Urothelium cell line (cell line): ENCODE data around the gene UGT1A9.

Experiments
- DNase-seq: peaks from one replicate; pipeline ENCODE4 v3.0.0; 2011; ENCODE audit warnings: low spot score, mixed read lengths
- FAIRE-seq: peaks from 2 replicates; lab custom pipeline; 2011; peaks lifted over from hg19 to GRCh38; lab: Jason Lieb, UNC

Gene UGT1A9

DNA sequence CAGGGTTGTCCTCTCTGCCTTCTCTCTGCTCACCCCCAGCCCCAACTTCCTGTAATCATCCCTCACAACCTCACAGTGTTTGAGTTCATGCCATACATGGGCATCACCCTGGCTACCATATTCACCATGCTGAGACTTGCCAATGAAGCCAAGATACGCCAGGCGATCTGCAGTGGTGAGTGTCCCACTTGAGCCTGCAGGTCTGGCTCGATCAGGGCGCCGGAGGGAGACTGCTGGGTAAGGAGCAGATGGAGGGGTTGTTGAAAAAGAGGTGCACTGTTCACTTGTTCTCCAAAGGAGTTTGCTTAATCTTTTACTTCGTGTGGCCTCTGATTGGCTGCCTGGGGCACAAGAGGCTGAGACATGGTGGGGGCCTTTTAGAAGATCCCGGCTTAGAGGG is 121.0 kb downstream of the UGT1A9 start:
- DNase-seq (no peak), FAIRE-seq (no peak)

DNA sequence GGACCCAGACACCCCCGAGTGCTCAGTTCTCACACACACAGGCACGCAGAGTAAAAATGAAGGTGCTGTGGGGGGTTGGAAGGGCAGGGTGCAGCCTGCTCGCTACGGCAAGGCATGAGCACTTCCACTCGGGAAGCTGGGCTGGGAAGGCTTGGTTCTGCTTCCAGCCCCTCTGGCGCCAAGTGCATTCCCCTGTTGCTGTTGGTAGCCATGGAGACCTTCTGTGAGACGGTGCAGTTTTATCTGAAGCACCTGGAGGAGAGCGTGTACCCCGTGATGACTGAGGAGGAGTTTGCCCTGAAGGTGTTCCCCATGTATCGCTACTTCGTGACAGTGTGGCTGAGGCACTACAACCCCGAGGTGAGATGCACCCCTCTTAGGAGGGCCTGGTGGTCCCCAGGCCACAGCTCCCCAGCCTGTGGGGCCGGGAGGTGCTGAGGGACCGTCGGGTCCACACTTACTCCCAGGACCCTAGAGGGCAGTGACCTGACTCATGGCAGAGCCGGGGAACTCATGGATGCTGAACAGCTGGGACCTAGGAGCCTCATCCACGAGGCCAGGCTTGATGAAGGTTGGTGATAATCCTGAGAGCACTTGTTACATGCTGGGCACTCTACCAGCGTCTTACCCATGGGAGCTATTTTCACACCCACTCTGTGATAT is 121.9 kb downstream of the UGT1A9 start:
- no peak for DNase-seq
- no peak for FAIRE-seq

DNA sequence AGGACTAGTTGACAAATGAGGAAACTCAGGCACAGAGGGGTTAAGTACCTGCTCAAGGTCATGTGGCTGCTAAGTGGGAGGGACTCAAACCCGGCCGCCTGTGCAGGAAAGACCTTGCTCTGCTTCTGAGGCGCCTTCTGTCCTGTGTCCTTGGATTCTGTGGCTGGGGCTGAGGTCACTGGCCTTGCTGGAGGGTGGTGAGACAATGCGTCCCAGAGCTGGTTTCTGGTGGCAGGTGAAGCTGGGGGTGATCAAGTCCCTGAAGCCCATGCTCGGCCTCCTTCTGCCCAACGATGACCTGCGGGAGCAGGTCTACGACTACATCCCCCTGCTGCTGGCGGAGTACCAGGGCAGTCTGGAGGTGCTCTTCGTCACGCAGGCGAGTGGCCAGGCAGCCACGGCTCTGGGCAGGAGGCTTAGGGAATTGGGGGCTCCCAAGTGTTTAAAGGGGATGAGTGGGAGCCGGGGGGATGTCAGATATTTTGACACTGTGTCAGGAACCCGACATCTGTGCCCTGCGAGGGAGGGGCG is 122.5 kb downstream of the UGT1A9 start:
- FAIRE-seq (no peak), DNase-seq (no peak)

DNA sequence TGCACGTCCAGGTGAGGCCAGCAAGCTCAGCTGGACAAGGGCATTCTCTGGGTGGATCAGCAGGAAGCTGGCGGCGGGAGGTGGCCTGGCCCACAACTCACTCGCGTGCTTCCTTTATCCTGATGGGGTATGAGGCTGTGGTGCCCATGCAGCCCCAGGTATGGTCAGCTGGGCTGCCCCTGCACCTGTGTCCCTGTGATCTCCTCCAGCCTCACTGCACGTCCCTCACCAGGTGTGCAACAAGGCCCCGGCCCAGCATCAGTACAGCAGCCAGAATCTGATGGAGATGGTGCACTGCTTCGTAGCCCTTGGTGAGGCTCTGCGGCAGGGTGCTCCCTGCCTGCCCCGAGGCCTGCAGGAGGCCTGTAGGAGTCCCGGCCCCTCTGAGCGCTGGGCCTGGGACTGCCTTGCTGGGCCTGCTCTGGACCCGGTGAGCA is 124.1 kb downstream of the UGT1A9 start:
- FAIRE-seq (no peak), DNase-seq (no peak)

DNA sequence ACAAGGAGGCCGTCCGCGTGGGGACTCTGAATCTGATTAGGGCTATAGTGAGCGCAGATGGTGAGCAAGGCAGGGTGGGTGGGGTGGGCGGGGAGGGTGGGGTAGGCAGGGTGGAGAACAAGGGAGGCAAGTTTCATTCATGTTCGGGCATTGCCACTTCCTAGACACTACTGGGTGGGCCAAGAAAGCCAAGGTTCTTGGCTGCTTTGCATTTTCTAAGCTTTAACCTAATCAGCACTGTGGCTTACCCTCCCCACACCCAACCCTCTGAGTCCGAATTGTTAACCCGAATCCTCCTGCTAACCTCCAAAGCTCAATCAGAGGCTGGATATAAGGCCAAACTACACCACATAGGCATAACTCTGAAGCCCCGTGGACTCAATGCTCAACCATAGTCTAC is 124.6 kb downstream of the UGT1A9 start:
- FAIRE-seq, result no peak
- DNase-seq, result no peak

DNA sequence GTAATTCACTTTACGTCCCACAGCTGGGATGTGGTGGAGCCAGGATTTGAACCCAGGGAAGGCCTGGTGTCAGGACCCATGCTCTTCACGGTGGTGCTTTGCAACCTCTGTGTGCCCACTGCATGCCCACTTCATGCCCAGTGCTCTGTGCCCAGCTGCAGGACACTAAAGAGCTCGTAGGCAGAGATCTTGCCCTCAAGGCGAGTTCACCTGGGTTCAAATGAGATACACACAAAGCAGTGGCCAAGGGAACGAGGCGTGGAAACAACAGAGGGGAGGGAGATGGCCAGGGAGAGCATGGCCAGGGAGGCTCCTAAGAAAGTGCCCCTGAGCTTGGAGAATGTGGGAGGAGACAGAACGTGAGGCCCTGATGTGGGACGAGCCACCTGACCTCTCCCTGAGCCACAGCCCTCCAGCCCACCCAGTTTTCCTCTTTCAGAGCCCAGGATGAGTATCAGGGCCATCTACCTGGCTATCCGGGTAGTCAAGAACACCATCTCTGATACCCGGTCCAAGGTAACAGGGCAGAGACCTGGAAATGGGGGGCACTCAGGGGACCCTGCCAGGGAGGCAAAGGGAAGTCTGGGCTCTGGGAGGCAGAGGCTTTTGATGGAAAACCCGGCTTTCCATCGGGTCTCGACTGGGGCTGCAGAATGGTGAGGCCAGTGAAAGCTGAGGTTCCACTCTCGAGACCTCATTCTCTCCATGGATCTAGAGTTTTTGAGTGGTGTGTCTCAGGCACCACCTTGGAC is 126.8 kb downstream of the UGT1A9 start:
- FAIRE-seq (no peak), DNase-seq (no peak)

DNA sequence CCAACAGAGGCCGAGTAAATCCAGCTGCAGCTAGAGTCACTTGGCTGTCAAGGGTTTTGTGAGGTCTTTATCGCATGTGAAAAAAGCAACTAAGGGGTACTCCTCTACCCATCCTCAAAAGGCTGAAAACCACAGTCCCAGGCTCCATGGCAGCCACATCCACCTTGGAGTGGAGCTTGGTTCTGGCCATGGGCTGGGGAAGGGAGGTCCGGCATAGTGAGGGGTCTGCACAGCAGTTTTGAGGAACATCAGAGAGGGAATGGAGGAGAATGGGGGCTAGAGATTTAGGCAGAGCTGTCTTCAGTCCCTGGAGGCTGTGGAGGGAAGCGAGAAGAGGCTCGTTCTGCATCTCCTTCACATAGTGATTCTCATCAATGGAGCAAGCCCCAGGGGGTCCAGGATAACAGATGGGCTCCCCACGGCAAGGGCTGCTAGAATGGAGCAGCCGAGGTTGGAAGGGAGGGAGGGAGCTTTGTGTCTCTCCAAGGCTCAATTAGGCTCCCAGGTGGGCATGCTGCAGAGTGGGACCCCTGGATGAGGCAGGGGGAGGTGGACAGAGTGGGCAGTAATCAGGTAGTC is 127.5 kb downstream of the UGT1A9 start:
- FAIRE-seq, result no peak
- DNase-seq, result no peak

DNA sequence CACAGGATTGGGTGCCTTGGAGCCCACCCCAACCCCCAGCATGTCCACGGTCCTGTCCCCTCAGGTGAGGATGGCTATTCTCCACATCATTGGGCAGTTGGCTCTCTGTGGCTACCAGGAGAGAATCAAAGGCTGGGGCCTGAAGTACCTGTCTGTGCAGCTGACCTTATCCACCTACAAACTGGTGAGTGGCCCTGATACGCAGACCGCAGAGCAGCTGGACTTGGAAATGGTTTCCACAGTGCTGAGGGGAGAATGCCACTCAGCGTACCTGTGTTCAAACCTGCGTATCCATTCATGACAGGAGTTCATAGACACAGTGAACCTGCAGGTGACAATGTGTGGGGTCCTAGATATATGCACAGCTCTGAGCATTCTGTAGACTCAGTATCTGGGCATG is 128.0 kb downstream of the UGT1A9 start:
- no peak for DNase-seq
- no peak for FAIRE-seq

DNA sequence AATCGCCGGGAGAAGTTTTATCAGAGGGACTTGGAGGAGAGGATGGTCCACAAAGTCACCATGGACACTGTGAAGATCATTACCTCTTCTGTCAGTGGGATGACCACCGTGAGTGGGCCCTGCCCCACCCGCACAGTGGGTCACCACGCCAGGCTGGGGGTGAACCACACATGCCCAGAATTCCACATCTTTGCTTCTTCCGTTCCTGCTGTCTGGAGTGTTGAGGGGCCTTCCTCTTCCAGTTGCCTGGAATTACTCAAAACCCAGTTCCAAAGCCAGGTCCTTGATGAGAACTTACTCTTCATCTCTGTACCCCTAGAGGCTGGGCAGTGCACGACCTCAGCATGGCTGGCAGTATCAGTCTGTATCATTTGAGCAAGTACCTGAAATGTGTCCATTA is 128.5 kb downstream of the UGT1A9 start:
- DNase-seq, result no peak
- no peak for FAIRE-seq

DNA sequence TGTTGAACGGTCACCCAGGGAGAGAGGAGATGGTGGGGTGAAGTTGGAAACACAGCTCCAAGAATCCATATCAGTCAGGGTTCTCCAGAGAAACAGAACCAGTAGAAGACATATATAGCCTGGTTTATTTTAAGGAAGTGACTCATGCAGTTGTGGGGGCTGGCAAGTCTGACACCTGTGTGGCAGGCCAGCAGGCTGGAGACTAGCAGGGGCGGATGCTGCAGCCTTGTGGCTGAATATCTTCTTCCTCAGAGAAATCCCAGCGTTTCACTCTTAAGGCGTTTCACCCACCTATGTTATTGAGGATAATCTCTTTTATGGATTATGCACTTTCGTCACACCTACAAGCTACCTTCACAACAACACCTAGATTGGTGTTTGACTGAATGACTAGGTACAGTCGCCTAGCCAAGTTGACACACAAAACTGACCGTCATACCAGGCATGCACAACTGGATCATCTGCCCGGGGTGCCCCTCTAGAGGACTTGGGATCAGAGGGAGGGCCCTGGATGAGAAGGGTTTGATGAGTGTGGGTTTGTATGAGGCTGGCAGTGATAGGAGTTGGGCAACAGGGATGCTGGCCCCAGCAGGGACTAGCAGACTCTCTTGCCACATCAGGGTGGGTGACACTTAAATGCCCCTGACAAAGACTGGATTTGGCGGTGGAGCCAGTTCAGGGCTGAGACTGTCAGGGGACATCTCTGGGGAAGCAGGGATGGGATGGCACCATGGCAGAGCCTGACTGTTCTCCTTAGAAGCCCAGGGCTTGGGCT is 129.8 kb downstream of the UGT1A9 start:
- FAIRE-seq (no peak), DNase-seq (peak; percentile 79)

DNA sequence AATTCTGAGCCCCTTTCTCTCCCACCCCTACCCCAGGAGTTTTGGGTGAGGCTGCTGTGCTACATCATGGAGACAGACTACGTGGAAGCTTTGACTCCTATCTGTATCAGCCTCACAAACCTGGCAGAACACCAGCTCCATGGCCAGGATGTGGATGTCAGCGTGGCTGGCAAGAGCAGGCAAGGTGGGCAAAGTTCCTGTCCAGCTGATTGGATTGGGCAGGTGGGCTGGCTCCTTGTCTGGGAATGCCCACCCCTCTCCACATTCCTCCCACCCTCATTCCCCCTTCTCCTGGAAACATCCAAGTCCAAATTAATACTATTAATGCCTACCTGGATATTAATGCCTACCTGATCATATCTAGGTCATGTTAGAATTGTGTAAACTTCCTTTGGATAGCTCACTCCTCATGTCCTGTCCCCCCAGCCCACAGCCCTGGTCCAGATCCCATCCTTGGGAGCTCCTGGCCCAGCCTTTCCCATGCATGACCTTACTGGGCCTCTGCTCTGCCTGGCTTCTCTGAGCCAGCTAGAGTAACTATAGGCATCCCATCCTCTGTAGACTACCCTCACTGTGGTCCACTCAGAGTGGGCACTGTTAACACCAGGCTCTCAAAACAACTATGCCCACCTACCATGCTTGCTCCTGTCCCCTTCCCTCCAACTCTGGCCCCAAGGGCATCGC is 130.6 kb downstream of the UGT1A9 start:
- DNase-seq (no peak), FAIRE-seq (no peak)

DNA sequence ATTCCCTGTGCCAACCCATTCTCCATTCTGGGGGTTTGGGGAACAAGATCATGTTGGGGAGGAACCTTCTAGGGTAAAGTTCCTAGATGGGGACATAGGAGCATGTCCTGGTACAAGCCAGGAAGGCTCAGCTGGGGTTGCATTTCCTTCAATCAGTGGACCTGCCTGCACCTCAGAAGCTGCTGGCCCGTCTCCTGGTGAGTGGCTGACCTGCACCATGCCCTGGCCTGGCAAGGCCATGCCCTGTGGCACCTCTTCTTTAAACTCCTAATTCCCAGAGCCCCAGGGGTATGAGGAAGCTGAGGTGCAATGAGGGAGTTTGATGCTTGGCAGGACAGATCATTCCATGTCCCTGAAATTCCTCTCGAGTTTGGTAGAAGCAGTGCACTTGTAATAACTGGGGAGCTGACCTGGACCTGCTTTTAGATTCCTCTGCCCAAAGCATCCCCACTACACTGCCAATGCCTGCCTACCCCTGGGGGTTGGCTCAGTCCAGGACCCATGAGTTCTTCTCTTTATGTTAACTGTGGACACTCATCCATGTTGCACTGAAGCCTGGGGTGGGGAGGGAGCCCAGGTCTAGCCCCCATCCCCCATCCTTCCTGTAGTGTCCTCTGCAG is 131.7 kb downstream of the UGT1A9 start:
- FAIRE-seq, result no peak
- DNase-seq, result no peak

DNA sequence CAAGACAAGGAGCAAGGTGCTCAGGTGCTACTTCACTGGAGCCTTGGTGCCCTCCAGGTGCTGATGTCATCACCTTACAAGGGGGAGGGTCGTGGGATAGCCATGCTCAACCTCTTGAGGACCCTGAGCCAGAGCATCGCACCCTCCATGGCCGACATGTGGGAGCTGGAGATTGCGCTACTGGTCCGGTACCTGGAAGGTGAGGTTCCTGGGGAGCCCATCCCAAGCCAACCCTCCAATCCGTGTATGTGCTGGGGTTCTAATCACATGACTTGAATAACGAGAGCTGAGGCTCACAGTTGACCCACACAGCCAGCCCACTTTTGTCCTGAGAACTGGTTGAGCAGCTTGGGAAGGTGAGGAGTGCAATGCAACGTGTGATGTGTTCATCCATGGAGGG is 132.3 kb downstream of the UGT1A9 start:
- FAIRE-seq, result no peak

DNA sequence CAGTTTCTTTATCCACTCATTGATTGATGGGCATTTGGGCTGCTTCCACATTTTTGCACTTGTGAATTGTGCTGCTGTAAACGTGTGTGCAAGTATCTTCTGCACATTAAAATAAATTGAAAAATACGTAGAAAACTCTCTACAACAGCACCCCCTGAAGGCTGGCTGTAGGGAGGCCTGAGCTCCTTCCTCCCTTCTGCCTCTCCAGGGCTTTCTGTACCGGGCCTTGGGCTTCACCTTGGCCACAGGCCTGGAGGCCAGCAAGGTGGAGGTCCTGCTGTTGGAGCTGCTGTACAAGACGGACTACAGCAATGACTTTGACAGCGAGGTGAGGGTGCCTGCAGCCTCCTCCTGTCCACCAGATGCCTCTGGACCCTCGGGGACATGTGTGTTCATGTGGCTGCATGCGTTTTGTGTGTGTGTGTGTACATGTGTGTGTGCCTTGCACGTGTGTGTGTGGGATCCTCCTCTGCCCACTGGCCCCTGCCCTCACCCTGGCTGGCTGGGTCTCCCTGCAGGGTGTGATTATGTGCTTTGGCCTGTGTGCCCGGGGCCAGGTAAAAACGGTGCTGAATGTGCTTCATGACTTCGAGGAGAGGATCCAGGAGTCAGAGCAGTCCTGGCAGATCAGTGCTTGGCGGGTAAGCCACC is 135.6 kb downstream of the UGT1A9 start:
- FAIRE-seq (no peak), DNase-seq (no peak)

More for the DNA sequence above, 132.3 kb downstream of the UGT1A9 start:
- DNase-seq, result no peak

DNA sequence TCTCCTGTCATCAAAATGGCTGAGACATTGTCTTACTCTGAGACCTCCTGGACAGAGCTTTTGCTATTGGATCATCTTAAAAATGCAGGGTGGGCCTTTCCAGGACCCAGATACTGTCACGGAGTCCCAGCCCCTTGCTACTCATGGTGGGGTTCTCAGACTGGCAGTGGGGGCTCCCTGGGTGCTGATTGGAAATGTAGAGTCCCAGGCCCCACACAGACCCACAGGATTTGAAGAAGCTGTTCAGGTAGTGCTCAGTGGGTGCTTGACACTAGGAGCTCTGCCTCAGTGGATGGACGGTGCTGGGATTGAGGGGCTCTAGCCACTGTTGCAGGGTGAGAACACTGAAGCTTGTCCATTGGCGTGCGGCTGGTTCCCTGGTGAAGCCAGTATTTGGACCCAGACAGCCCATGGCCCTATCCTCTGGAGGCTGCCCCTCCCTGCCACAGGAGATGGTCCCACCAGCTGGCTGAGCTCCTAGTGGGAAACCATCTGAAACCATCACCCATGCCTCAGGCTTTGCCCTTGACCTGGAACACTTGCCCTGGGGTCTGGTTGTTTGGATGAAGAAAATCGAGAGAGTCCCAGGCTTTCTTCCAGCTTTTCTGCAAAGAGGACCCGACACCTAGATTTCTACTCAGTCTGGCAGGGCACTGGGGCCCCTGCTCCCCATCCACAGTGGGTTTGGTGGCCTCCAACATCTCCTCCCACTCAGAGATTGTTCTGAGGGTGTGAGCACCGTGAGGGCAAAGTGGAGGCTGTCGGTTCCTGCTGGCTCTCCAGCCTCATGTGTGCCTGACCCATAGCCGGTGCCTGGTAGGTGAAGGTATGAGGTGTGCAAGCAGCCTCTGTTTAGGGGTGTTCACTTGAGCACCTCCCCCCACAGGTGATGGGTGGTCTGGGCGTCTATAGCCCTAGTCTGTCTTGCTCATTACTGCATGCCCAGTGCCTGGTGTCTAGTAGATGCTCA is 136.6 kb downstream of the UGT1A9 start:
- DNase-seq, result no peak
- FAIRE-seq, result no peak

DNA sequence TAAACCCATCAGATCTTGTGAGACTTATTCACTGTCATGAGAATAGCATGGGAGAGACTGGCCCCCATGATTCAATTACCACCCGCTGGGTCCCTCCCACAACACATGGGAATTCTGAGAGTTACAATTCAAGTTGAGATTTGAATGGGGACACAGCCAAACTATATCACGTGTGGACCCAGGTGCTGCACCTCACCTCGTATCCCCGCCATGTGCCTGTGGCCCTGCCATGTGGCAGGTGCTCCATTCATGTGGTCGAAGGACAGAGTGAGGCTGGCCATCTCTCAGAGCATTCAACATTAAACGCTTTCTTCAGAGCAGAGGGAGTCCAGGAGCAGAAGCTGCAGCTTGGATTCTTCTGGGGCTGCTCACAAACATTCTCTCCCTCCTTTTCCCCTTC is 138.7 kb downstream of the UGT1A9 start:
- DNase-seq (no peak), FAIRE-seq (no peak)

DNA sequence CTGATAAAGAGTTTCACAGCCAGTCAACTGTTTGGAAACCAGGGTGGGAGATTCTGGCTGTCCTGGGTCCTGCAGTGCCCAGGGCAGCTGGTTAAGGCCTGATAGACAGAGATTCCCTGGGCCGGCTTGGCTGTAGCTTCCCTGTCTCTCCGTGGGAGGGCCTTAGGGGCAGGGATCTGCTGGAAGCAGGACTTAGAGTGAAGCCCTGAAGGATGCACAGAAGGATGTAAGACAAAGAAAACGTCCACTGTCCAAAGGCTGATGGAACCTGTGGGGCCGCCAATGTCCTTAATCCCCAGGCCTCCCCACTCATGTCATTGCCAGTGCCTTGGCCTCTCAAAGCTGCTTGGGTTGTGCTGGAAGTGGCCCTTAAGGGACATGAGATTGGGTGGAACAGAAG is 139.4 kb downstream of the UGT1A9 start:
- DNase-seq (no peak), FAIRE-seq (no peak)

DNA sequence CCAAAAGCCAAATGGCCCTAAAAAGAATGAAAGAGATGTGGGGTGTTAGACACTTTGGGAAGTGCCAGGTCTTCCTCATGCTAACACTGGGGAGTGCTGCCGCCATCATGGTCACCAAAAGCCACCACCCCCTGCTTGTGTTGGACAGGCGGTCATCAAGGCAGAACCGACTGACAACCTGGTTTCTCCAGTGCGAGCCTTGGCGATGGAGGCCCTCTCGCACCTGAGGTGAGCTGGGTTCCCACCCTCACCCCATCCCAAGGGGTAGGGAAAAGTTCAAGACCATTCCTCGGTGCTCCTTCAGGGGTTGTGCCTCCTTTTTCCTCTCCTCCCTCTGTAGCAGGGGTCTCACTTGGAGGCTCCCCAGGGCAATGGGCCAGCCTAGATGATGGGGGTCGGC is 140.0 kb downstream of the UGT1A9 start:
- FAIRE-seq (no peak), DNase-seq (no peak)
